Measurements from ENCODE around the gene ZNF831. TPM values are rescaled to one million over a fixed set of nuclear protein-coding genes. Genes with fewer than 3 reads are reported as not detected.

ZNF831 gene
- total RNA-seq: 10 to 100 TPM; 23.1 to 48.0 (median 29.7) TPM
- 50.4 TPM for total RNA-seq (2013)
- total RNA-seq: 12.2 to 243 (median 135) reads per million in 29 experiments

GRCh38 chr20:59163631-59164530 is at the start of gene ZNF831:
Gene ZNF831 (plus strand): TSS chr20:59163821. CDS start chr20:59191020, 27,199 bp downstream.
- ATAC-seq (replicated peaks in 1 of 4) (peak; percentile 17 to 20 (median 18)), DNase-seq (peak in 8 of 35 experiments; percentile 24 to 71 (median 37))
- Mint-ChIP-seq H3K27me3 (no peaks in the 10 kb centered on the region), H3K36me3 (peaks cover 7% of the 10 kb centered on the region), H3K9me3 (no peaks in the 10 kb centered on the region), H3K4me1 (peaks cover 91 to 100% (median 93%) of the 10 kb centered on the region in 3 donors), H3K27ac (peak within 1 kb of the TSS; percentile 99), H3K4me3 (peak within 1 kb of the TSS; percentile 82 to 89 (median 87))
- H3K9me3 ChIP-seq: no peaks in the 10 kb centered on the region
- peaks cover 48 to 58% of the 10 kb centered on the region in 2 experiments for H3K4me1 ChIP-seq (ENCODE audit: control insufficient read depth in 1 of 2, extremely low read depth in 1 of 2, insufficient read depth in 2 of 2, low read length in 2 of 2)
- H3K4me3 ChIP-seq (ENCODE audit: control insufficient read depth in 1 of 2, extremely low read depth in 1 of 2, low read length in 1 of 2): peak within 1 kb of the TSS; percentile 53 to 68
- peak within 1 kb of the TSS; percentile 96 for H3K27ac ChIP-seq (ENCODE audit: low read length)
- CTCF ChIA-PET: interaction anchor here (0.7 to 4.6 kb wide), 10 partner anchors 16 to 350 kb away, joined by 3 to 22 read pairs (median 4); no protein-coding TSS in a partner anchor
- WGBS (ENCODE audit: insufficient coverage): 19% methylated on average over 5 of the region's 10 CpGs
- POLR2A ChIA-PET: interaction anchor here (0.6 to 3.4 kb wide), 17 partner anchors 10 to 1536 kb away, joined by 3 to 95 read pairs (median 5); partner anchors contain the start of gene ATP5F1E (in 1 of the 2)
- no peaks in the 10 kb centered on the region for H3K36me3 ChIP-seq (ENCODE audit: control insufficient read depth in 2 of 2, extremely low read depth in 1 of 2, insufficient read depth in 1 of 2, low read length in 1 of 2)
- H3K27me3 ChIP-seq (replicated peaks in 1 of 2; ENCODE audit: control insufficient read depth in 2 of 2, extremely low read depth in 1 of 2, insufficient read depth in 2 of 2, low read length in 1 of 2): no peaks in the 10 kb centered on the region

GRCh38 chr20:59117526-59117925 is 46.1 kb upstream of the ZNF831 start:
- Histone ChIP-seq H3K4me1 (ENCODE audit: control insufficient read depth in 1 of 2, extremely low read depth in 1 of 2, insufficient read depth in 2 of 2, low read length in 2 of 2) (peaks cover 52 to 56% of the 10 kb centered on the region in 2 experiments), H3K36me3 (ENCODE audit: control insufficient read depth in 2 of 2, extremely low read depth in 1 of 2, insufficient read depth in 1 of 2, low read length in 1 of 2) (no peaks in the 10 kb centered on the region), H3K9me3 (no peaks in the 10 kb centered on the region), H3K4me3 (ENCODE audit: control insufficient read depth in 1 of 2, extremely low read depth in 1 of 2, low read length in 1 of 2) (no peak overlapping the region), H3K27me3 (replicated peaks in 1 of 2; ENCODE audit: control insufficient read depth in 2 of 2, extremely low read depth in 1 of 2, insufficient read depth in 2 of 2, low read length in 1 of 2) (no peaks in the 10 kb centered on the region), H3K27ac (ENCODE audit: low read length) (no peak overlapping the region)
- ChIA-PET CTCF (interaction anchor here in 1 of 2 donors (0.9 to 1.2 kb wide), 2 partner anchors 46 to 90 kb away, joined by 3 to 4 read pairs; partner anchors contain the start of gene ZNF831), POLR2A (interaction anchor here (0.6 to 0.8 kb wide), 4 partner anchors 26 to 413 kb away, joined by 3 read pairs; partner anchors contain the start of gene ATP5F1E (in 1 of the 2))
- Mint-ChIP-seq H3K4me3 (peak overlapping the region in 1 of 3 donors; percentile 47), H3K4me1 (peaks cover 57 to 65% (median 61%) of the 10 kb centered on the region in 3 donors), H3K27ac (peak overlapping the region in 1 of 2 donors; percentile 45), H3K27me3 (no peaks in the 10 kb centered on the region), H3K36me3 (peaks cover under 1% of the 10 kb centered on the region), H3K9me3 (peaks cover 0 to 2% (median 0%) of the 10 kb centered on the region in 3 donors)
- 75% methylated on average over 2 of the region's 3 CpGs for WGBS (ENCODE audit: insufficient coverage)
- no peak for ATAC-seq (replicated peaks in 1 of 4)
- peak in 3 of 35 experiments; percentile 8 to 42 (median 26) for DNase-seq

- DNase-seq (no peak), ATAC-seq (replicated peaks in 1 of 4) (no peak)
- Mint-ChIP-seq H3K27ac (peak overlapping the region in 1 of 2 donors; percentile 100), H3K27me3 (no peaks in the 10 kb centered on the region), H3K36me3 (no peaks in the 10 kb centered on the region), H3K4me1 (peaks cover 71 to 79% (median 74%) of the 10 kb centered on the region in 3 donors), H3K4me3 (no peak overlapping the region), H3K9me3 (no peaks in the 10 kb centered on the region)
- 100% methylated on average over 2 of the region's 9 CpGs for whole genome bisulfite sequencing (ENCODE audit: insufficient coverage)
- Histone ChIP-seq H3K9me3 (no peaks in the 10 kb centered on the region), H3K4me3 (ENCODE audit: control insufficient read depth in 1 of 2, extremely low read depth in 1 of 2, low read length in 1 of 2) (no peak overlapping the region), H3K27me3 (replicated peaks in 1 of 2; ENCODE audit: control insufficient read depth in 2 of 2, extremely low read depth in 1 of 2, insufficient read depth in 2 of 2, low read length in 1 of 2) (no peaks in the 10 kb centered on the region), H3K36me3 (ENCODE audit: control insufficient read depth in 2 of 2, extremely low read depth in 1 of 2, insufficient read depth in 1 of 2, low read length in 1 of 2) (no peaks in the 10 kb centered on the region), H3K27ac (ENCODE audit: low read length) (no peak overlapping the region), H3K4me1 (ENCODE audit: control insufficient read depth in 1 of 2, extremely low read depth in 1 of 2, insufficient read depth in 2 of 2, low read length in 2 of 2) (peaks cover 64 to 65% of the 10 kb centered on the region in 2 experiments)
- CTCF ChIA-PET: no interaction called here
- POLR2A ChIA-PET: interaction anchor here in 1 of 2 donors (1.1 kb wide), 1 partner anchor 40 kb away, joined by 4 read pairs; no protein-coding TSS in a partner anchor
Measured at GRCh38 chr20:59118855-59119254, 44.8 kb upstream of the ZNF831 start.

GRCh38 chr20:59120491-59120890 is 43.1 kb upstream of the ZNF831 start:
- Mint-ChIP-seq H3K27ac (peak overlapping the region; percentile 99 to 100), H3K4me1 (peaks cover 86 to 95% (median 91%) of the 10 kb centered on the region in 3 donors), H3K27me3 (no peaks in the 10 kb centered on the region), H3K36me3 (no peaks in the 10 kb centered on the region), H3K9me3 (no peaks in the 10 kb centered on the region), H3K4me3 (peak overlapping the region in 1 of 3 donors; percentile 84)
- H3K4me3 ChIP-seq (ENCODE audit: control insufficient read depth in 1 of 2, extremely low read depth in 1 of 2, low read length in 1 of 2): no peak overlapping the region
- H3K27me3 ChIP-seq (replicated peaks in 1 of 2; ENCODE audit: control insufficient read depth in 2 of 2, extremely low read depth in 1 of 2, insufficient read depth in 2 of 2, low read length in 1 of 2): no peaks in the 10 kb centered on the region
- H3K9me3 ChIP-seq: no peaks in the 10 kb centered on the region
- DNase-seq (peak in 27 of 35 experiments; percentile 13 to 71 (median 36)), ATAC-seq (replicated peaks in 1 of 4) (peak in 3 of 4 experiments; percentile 13 to 17 (median 14))
- POLR2A ChIA-PET: interaction anchor here in 1 of 2 donors (0.6 to 4.3 kb wide), 4 partner anchors 9 to 810 kb away, joined by 3 to 95 read pairs (median 16); partner anchors contain the start of gene ZNF831
- WGBS (ENCODE audit: insufficient coverage): no CpG with 5 or more reads among the region's 7 CpGs
- H3K36me3 ChIP-seq (ENCODE audit: control insufficient read depth in 2 of 2, extremely low read depth in 1 of 2, insufficient read depth in 1 of 2, low read length in 1 of 2): no peaks in the 10 kb centered on the region
- peak overlapping the region; percentile 89 for H3K27ac ChIP-seq (ENCODE audit: low read length)
- peaks cover 68 to 76% of the 10 kb centered on the region in 2 experiments for H3K4me1 ChIP-seq (ENCODE audit: control insufficient read depth in 1 of 2, extremely low read depth in 1 of 2, insufficient read depth in 2 of 2, low read length in 2 of 2)
- CTCF ChIA-PET: interaction anchor here (0.6 to 3.8 kb wide), 3 partner anchors 33 to 94 kb away, joined by 3 to 26 read pairs (median 12); no protein-coding TSS in a partner anchor

GRCh38 chr20:59120919-59121318 is 42.7 kb upstream of the ZNF831 start:
- Histone ChIP-seq H3K9me3 (no peaks in the 10 kb centered on the region), H3K4me3 (ENCODE audit: control insufficient read depth in 1 of 2, extremely low read depth in 1 of 2, low read length in 1 of 2) (no peak overlapping the region), H3K27ac (ENCODE audit: low read length) (peak overlapping the region; percentile 89), H3K36me3 (ENCODE audit: control insufficient read depth in 2 of 2, extremely low read depth in 1 of 2, insufficient read depth in 1 of 2, low read length in 1 of 2) (no peaks in the 10 kb centered on the region), H3K27me3 (replicated peaks in 1 of 2; ENCODE audit: control insufficient read depth in 2 of 2, extremely low read depth in 1 of 2, insufficient read depth in 2 of 2, low read length in 1 of 2) (no peaks in the 10 kb centered on the region), H3K4me1 (ENCODE audit: control insufficient read depth in 1 of 2, extremely low read depth in 1 of 2, insufficient read depth in 2 of 2, low read length in 2 of 2) (peaks cover 68 to 76% of the 10 kb centered on the region in 2 experiments)
- Mint-ChIP-seq H3K4me1 (peaks cover 90 to 95% (median 94%) of the 10 kb centered on the region in 3 donors), H3K27ac (peak overlapping the region; percentile 99 to 100), H3K27me3 (no peaks in the 10 kb centered on the region), H3K9me3 (no peaks in the 10 kb centered on the region), H3K4me3 (peak overlapping the region in 1 of 3 donors; percentile 84), H3K36me3 (no peaks in the 10 kb centered on the region)
- ATAC-seq (replicated peaks in 1 of 4): no peak
- WGBS (ENCODE audit: insufficient coverage): no CpG with 5 or more reads among the region's 5 CpGs
- DNase-seq: peak in 9 of 35 experiments; percentile 8 to 42 (median 15)
- POLR2A ChIA-PET: interaction anchor here (3.4 to 4.3 kb wide), 3 partner anchors 38 to 44 kb away, joined by 29 to 95 read pairs (median 33); partner anchors contain the start of gene ZNF831 (in 2 of the 2)
- CTCF ChIA-PET: interaction anchor here (0.6 to 3.8 kb wide), 5 partner anchors 9 to 93 kb away, joined by 3 to 26 read pairs (median 8); no protein-coding TSS in a partner anchor

Data from T-cell (primary cell).